GM23248 (cell line): Measurements from ENCODE around the gene R3HDM2.

Experiments used
- EZH2 ChIP-seq: fragments of 200-600 bp; sonication (generic); IDR thresholded peaks from 2 replicates; pipeline ENCODE4 v1.6.1; 2018; ENCODE audit warnings: antibody characterized with exemption, mild to moderate bottlenecking; ENCODE audit not compliant: insufficient read depth, poor library complexity, severe bottlenecking
- EZH2phosphoT487 ChIP-seq: fragments of 200-600 bp; sonication (generic); IDR thresholded peaks from 2 replicates; pipeline ENCODE4 v1.6.1; 2018; ENCODE audit warnings: antibody characterized with exemption, moderate library complexity, mild to moderate bottlenecking, low read depth; ENCODE audit not compliant: insufficient read depth

GRCh38 chr12:57212701-57213057 lies 218.2 kb downstream of the R3HDM2 start:
- TF ChIP-seq EZH2 (no peak), EZH2phosphoT487 (no peak)
